CD1c-positive myeloid dendritic cell (primary cell): ENCODE data around the gene TTLL4.

Source experiments
- DNase-seq: peaks from one replicate; pipeline ENCODE4 v3.0.0-alpha.2; 2016; ENCODE audit errors: extremely low spot score

TTLL4 gene

DNA sequence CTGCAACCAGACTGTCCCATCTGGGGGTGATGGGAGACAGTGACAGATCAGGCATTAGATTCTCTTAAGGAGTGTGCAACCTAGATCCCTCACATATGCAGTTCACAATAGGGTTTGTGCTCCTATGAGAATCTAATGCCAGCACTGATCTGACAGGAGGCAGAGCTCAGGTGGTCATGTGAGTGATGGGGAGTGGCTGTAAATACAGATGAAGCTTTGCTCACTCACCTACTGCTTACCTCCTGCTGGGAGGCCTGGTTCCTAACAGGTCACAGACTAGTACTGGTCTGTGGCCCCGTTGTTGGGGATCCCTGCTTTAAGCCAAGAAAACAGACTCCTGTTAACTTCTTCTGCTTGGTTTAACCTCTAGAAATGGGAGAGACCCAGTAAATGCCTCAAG lies 74.5 kb downstream of the TTLL4 start:
- DNase-seq, result no peak

DNA sequence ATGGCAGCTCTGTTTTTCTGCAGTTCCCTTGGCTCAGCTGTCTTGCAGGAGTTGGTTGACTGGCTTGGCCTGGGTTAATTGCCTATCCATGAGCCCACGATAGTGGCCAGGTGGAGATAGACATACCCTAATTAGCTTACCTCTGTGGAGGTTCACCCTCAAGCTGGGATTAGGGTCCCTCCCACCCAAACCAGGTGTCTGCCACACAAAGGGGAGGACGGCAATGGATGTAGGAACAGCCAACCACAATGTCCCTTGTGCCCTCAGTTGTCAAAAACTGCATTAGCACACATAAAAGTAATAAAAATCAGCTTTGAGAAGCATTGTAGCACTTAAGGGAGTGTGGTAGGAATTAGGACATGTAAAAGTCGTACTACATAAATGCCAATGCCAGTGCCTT lies 75.5 kb downstream of the TTLL4 start:
- DNase-seq, result no peak

DNA sequence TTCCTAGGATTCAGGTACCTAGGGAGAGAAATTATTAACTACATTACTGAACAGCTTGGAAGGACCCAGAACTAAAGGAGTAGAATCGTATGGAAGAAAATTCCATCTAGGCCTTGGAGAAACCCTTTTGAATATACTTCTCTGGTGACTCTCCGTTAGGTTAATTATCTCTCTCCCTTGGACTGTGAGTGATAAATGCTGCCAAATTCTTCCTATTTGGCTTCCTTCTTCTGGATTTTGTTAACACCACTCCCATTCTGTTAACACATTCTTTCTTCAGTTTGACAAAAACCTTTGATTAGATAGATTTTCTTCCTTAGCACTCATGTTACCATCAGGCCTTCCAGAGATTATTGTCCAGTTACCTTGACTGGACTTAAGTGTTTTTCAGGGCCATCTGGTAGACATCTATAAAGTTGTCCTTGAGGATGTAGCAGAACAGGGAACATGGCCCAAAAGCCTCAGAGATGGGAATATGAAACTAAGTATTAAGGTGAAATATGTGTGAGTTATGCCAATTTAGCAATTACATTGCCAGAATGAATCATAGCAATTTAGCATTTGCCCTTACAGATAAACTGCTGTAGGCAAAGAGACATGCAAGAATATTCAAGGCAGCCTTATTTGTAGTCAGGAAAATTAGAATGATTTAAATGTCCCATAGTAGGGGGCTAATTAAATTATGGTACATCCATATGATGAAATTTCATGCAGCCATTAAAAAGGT lies 78.1 kb downstream of the TTLL4 start:
- no peak for DNase-seq

DNA sequence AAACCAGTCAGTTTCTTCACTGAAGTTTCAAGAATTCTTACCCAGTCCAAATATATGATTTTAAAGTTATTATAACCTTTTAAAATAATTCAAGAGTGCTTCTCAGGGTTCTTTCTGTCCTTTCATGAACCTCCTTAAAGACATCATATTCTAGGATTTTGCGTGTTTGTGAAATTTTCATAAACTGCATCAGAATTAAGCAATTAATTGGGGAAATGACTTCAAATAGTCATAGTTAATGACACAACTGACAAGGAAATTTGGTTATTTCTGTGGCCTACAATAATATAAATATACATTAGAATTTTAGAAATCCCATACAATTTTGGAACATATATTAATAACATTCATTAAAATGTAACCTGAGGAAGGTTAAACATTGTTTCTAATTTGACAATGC lies 81.8 kb downstream of the TTLL4 start:
- no peak for DNase-seq

DNA sequence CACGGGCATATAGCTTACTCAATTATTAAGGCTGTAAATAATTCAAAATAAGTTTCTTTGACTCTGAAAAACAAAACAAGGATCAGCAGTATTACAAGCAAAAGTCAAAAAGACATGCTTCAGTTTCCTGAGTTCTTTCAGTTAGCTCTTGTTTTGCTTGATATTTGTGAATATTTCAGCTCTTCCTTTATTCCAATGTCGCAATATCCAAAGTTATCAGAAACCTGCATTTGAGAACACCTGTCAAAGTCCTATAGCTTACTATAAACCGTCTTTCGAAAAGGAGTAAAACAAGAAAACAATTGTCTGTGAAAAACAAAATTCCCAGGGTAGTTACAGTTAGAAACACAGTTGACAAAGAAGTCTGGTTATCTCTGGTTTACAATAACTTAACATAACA lies 86.1 kb downstream of the TTLL4 start:
- DNase-seq, result no peak

DNA sequence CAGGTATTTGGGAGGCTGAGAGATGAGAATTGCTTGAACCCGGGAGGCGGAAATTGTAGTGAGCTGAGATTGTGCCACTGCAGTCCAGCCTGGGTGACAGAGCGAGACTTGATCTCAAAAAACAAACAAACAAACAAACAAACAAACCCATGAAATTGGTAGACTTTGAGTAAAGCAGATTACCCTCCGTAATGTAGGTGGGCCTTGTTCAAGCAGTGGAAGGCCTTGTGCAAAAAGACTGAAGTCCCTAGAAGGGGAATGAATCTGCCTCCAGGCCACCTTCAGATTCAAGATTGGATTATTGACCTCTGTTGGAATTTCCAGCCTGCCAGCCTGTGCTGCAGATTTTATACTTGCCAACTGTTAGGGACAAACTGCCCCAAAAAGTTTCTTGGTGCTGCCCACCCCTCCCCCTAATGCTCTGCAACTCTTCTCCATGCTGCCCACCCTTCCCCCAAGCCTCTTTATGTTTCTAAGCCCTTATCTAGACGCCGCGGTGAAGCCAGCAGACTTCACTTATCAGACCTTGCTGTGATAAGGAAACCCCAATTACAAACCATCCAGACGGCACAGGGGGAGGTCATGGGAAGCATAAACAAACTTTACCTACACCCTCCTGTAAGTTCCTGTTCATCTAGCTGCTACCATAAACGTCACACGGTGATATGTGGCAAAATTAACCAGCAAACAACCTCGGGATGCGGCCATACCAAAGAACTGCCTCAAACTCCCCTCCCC lies 88.3 kb downstream of the TTLL4 start:
- DNase-seq, result no peak

DNA sequence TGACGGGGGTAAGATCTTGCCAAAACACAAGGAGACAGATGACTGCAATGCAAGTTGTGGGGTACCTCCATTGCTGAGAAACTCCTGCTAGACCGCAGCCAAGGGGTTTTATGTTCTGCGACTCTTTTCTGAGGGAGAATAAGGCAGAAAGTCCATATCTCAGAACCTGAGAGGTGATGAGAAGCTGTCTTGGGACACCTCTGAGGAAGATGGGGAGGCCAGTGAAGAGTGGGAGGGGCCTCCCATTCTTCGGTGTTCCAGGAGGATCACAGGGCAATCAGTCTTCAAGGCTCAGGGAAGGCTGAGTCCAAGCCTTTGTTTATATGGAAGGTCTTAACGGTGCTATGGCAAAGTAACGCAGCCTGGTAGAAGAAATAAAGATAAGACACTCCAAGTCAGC lies 89.4 kb downstream of the TTLL4 start:
- no peak for DNase-seq

DNA sequence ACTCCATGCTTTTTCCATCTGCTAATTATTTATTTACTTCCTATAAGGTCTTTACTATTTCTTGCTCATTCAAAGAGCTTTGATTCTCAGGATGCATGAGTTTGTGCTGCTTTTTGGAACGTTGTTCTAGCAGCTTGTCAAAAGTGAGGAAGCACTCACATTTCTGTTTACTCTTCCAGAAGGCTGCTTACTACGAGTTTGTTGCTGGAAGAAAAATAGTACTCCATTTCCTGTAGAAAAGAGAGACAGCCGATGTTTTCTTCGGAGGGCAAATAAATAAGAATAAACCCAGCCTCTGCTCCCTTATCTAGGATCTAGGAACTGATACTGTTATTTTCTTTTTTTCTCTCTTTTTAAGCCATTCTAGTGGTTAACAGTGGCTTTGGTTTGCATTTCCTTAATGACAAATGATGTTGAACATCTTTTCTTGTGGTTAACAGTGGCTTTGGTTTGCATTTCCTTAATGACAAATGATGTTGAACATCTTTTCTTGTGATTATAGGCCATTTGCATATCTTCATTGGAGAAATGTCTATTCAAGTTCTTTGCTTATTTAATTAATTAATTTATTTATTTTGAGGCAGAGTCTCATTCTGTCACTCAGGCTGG lies 91.9 kb downstream of the TTLL4 start:
- DNase-seq, result no peak

DNA sequence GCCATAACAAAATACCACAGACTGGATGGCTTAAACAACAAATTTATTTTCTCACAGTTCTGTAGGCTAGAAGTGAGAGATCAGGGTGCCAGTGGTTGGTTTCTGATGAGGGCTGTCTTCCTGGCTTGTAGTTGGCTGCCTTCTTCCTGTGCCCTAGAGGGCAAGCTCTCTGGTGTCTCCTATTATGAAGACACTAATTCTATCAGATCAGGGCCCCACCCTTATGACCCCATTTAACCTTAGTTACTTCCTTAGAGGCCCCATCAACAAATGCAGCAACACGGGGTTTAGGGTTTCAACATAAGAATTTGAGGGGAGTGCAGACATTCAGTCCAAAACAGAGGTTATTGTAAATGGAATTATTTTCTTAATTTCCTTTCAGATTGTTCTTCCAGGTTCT lies 94.2 kb downstream of the TTLL4 start:
- no peak for DNase-seq
